HL-60 (cell line): ENCODE data around the gene DSPP.
"Not testable (repeated sequence)": the region's sequence is repeated elsewhere in the genome, so short reads cannot be mapped to it uniquely, and the experiment has no call there.

Experiments
- DNase-seq, 2 experiments: peaks; one replicate each; pipeline ENCODE4 v3.0.0-alpha.2; 2010 to 2020; ENCODE audit warnings: low read depth in 1 of 2, low spot score in 1 of 2
- H3K27ac ChIP-seq: fragments of 250-450 bp; sonication (Bioruptor Pico); replicated peaks from 2 replicates; pipeline ENCODE4 v1.5.1; 2020; ENCODE audit warnings: mild to moderate bottlenecking, moderate library complexity
- H3K27me3 ChIP-seq: fragments of 250-450 bp; sonication (Bioruptor Pico); 2 replicates; pipeline ENCODE4 v1.5.1; 2021; ENCODE audit warnings: mild to moderate bottlenecking, moderate library complexity; ENCODE audit not compliant: insufficient read depth, poor library complexity, severe bottlenecking
- H3K4me3 ChIP-seq: replicated peaks from 2 replicates; pipeline ENCODE4 v1.5.1; 2011; ENCODE audit warnings: mild to moderate bottlenecking, control low read depth, low read length; ENCODE audit not compliant: insufficient read depth
- CTCF ChIP-seq: IDR thresholded peaks from one replicate; pipeline ENCODE4 v1.5.1; 2011; ENCODE audit warnings: low read length, control low read depth, inconsistent platforms; ENCODE audit not compliant: insufficient read depth
- GABPA ChIP-seq: IDR thresholded peaks from 2 replicates; pipeline ENCODE4 v1.6.1; 2012; ENCODE audit warnings: low read depth
- POLR2AphosphoS5 ChIP-seq: IDR thresholded peaks from 2 replicates; pipeline ENCODE4 v1.6.1; 2012; ENCODE audit warnings: low read depth
- REST ChIP-seq: IDR thresholded peaks from 2 replicates; pipeline ENCODE4 v1.6.1; 2012; ENCODE audit warnings: low read depth; ENCODE audit not compliant: insufficient replicate concordance
- SPI1 ChIP-seq: IDR thresholded peaks from 2 replicates; pipeline ENCODE4 v1.6.1; 2012; ENCODE audit warnings: low read depth, mild to moderate bottlenecking, borderline replicate concordance

The DSPP gene

GRCh38 chr4:87570290-87570805 is 38.0 kb upstream of the DSPP start:
- Histone ChIP-seq H3K27me3 (no peaks in the 10 kb centered on the region), H3K4me3 (no peak overlapping the region), H3K27ac (no peak overlapping the region)
- DNase-seq = no peak
- no peak for TF ChIP-seq POLR2AphosphoS5
- TF ChIP-seq GABPA = no peak
- no peak for TF ChIP-seq CTCF
- TF ChIP-seq SPI1 = no peak
- TF ChIP-seq REST = no peak

GRCh38 chr4:87574376-87574775 is 34.0 kb upstream of the DSPP start:
- H3K4me3 ChIP-seq, H3K27ac ChIP-seq, DNase-seq, H3K27me3 ChIP-seq: not testable (repeated sequence)

- DNase-seq = no peak
- H3K27ac ChIP-seq = no peak overlapping the region
- H3K27me3 ChIP-seq = no peaks in the 10 kb centered on the region
- TF ChIP-seq REST (no peak), POLR2AphosphoS5 (no peak), CTCF (no peak), GABPA (no peak), SPI1 (no peak)
- no peak overlapping the region for H3K4me3 ChIP-seq
Observed at GRCh38 chr4:87574996-87575395, 33.3 kb upstream of the DSPP start.

- no peak for DNase-seq
- TF ChIP-seq POLR2AphosphoS5 (no peak), GABPA (no peak), CTCF (no peak), REST (no peak), SPI1 (no peak)
- Histone ChIP-seq H3K4me3 (no peak overlapping the region), H3K27ac (no peak overlapping the region), H3K27me3 (no peaks in the 10 kb centered on the region)
Observed at GRCh38 chr4:87575408-87575807, 32.9 kb upstream of the DSPP start.
